AG04450 (cell line): ENCODE measurements around the gene IFNGR2. TPM values are rescaled to one million over a fixed set of nuclear protein-coding genes. Genes with fewer than 3 reads are reported as not detected.

ENCODE experiments used
- CTCF ChIA-PET: fragments of 300-600, 350-600 bp; formaldehyde crosslinking; extraction: SDS; loops from one replicate; lab custom pipeline; 2022; ENCODE audit warnings: antibody characterized with exemption, inconsistent platforms; lab: Charles Lee
- POLR2A ChIA-PET: fragments of 350-600 bp; formaldehyde crosslinking; extraction: SDS; loops from one replicate; lab custom pipeline; 2021; ENCODE audit warnings: antibody characterized with exemption, inconsistent platforms; lab: Yijun Ruan, JAX
- DNase-seq: peaks from one replicate; pipeline ENCODE4 v3.0.0-alpha.2; 2011; ENCODE audit warnings: low read depth, low spot score
- H3K27ac ChIP-seq: one replicate; pipeline ENCODE4 v1.5.1; 2012; ENCODE audit warnings: low read depth, low read length, control low read depth
- H3K27me3 ChIP-seq: one replicate; pipeline ENCODE4 v1.6.0; 2012; ENCODE audit warnings: low read length; ENCODE audit not compliant: control insufficient read depth, insufficient read depth
- H3K4me3 ChIP-seq: 2 replicates; pipeline ENCODE4 v1.5.1; 2011; ENCODE audit warnings: mild to moderate bottlenecking, low read depth, low read length, control low read depth
- H3K9me3 ChIP-seq: 2 replicates; pipeline ENCODE4 v1.5.1; 2012; ENCODE audit warnings: low read length; ENCODE audit not compliant: control insufficient read depth, insufficient read depth
- CTCF ChIP-seq: IDR thresholded peaks from 2 replicates; pipeline ENCODE4 v1.5.1; 2011; ENCODE audit warnings: low read depth, low read length, control low read depth, inconsistent platforms
- polyA plus RNA-seq: library from polyadenylated mRNA; depleted of rRNA; stranded (reverse); fragments of >200 nt; gene quantifications from 2 replicates; pipeline ENCODE4 v1.2.3, GENCODE V29; 2011

IFNGR2 gene
- polyA plus RNA-seq, 1 experiment: 90.8 TPM

GRCh38 chr21:33414068-33414467 is 10.9 kb downstream of the IFNGR2 start:
- CTCF ChIA-PET: no interaction called here

DNA sequence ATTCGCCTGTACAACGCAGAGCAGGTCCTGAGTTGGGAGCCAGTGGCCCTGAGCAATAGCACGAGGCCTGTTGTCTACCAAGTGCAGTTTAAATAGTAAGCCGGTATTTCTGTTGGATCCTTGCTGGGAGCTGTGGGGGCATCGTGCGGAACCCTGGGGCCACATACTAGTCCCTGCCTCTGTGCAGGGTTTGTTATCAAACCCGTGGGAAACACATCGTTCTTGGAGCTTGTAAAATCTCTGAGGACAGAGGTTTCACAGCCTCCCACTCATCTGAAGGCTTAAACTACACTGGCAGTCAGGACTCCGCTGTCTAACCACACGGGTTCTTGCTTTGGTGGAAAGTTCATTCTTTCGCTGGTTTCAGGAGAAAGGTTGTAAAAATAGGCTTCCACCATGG is 11.7 kb downstream of the IFNGR2 start:
- no peaks in the 10 kb centered on the region for H3K9me3 ChIP-seq
- POLR2A ChIA-PET: no interaction called here
- H3K4me3 ChIP-seq: no peak overlapping the region
- CTCF ChIA-PET: interaction anchor here (0.8 kb wide), 1 partner anchor 67 kb away, joined by 3 read pairs; no protein-coding TSS in a partner anchor
- no peak for DNase-seq
- TF ChIP-seq CTCF: no peak
- H3K27ac ChIP-seq: no peak overlapping the region
- no peaks in the 10 kb centered on the region for H3K27me3 ChIP-seq

More at GRCh38 chr21:33414068-33414467, 10.9 kb downstream of the IFNGR2 start:
- H3K9me3 ChIP-seq: no peaks in the 10 kb centered on the region
- no peaks in the 10 kb centered on the region for H3K27me3 ChIP-seq
- TF ChIP-seq CTCF: no peak
- no peak overlapping the region for H3K27ac ChIP-seq
- no peak overlapping the region for H3K4me3 ChIP-seq
- POLR2A ChIA-PET: no interaction called here
- DNase-seq: no peak

DNA sequence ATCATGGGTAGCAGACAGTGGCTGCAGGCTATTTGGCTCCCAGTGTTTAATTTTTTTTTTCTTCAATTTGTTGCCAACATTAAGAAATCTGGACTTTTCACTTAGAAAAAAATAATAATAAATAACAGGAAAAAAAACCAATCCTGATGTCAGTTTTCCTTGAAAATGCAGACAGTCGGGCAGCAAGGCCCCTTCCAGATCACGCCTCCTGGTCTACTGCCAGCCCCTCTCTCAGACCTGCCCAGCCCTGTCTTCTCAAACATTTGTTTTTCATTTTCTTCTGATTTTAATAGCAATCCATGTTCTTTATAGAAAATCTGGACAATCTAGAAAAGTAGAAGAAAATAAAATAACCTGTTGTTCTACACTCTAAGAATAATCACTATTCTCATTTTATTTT is 15.5 kb downstream of the IFNGR2 start:
- H3K27ac ChIP-seq: no peak overlapping the region
- no peaks in the 10 kb centered on the region for H3K9me3 ChIP-seq
- CTCF ChIA-PET: no interaction called here
- no peak for DNase-seq
- H3K27me3 ChIP-seq: no peaks in the 10 kb centered on the region
- POLR2A ChIA-PET: interaction anchor here (0.7 kb wide), 1 partner anchor 90 kb away, joined by 4 read pairs; no protein-coding TSS in a partner anchor
- H3K4me3 ChIP-seq: no peak overlapping the region
- no peak for TF ChIP-seq CTCF

DNA sequence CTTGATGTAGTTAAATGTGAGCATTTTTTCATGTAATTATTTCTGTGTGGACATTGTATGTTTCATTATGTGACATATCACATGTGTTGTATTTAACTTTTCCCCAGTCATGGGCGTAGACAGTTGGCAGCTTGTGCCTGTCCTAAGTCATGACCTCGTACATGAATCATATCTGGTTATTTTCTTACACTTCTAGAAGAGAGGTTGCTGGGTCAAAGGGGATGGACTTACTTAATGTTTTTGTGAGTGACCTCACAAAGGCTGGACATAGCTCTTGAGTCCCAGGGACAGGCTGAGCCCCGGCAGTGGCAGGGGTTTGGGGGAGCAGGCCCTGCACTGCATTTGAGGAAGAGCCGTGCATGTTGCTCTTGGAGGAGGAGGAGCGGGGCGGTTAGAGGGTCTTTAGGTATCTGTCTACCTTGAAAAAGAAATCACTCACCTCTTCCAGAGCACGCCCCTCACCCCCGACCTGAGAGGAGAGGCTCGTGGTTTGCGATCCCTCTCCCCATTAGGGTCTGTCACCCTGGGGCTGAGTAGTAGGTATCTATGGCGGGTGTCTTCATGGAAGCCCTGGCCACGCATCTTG is 16.4 kb downstream of the IFNGR2 start:
- CTCF ChIA-PET: no interaction called here
- no peak overlapping the region for H3K27ac ChIP-seq
- no peak for DNase-seq
- POLR2A ChIA-PET: interaction anchor here (0.7 to 0.8 kb wide), 2 partner anchors 89 to 95 kb away, joined by 3 to 4 read pairs; partner anchors contain the start of gene IFNAR1
- no peaks in the 10 kb centered on the region for H3K27me3 ChIP-seq
- TF ChIP-seq CTCF: no peak
- H3K9me3 ChIP-seq: no peaks in the 10 kb centered on the region
- no peak overlapping the region for H3K4me3 ChIP-seq

GRCh38 chr21:33421713-33422393 is 18.6 kb downstream of the IFNGR2 start:
- CTCF ChIA-PET: no interaction called here
- H3K4me3 ChIP-seq: no peak overlapping the region
- no peak for TF ChIP-seq CTCF
- POLR2A ChIA-PET: no interaction called here
- no peak overlapping the region for H3K27ac ChIP-seq
- H3K27me3 ChIP-seq: no peaks in the 10 kb centered on the region
- no peak for DNase-seq
- no peaks in the 10 kb centered on the region for H3K9me3 ChIP-seq
